Frontal cortex (tissue), 4 donors: Measurements from ENCODE around the gene EN1. TPM values are rescaled to one million over a fixed set of nuclear protein-coding genes. Genes with fewer than 3 reads are reported as not detected.

Experiments
- DNase-seq, 2 donors: peaks; one replicate each; pipeline ENCODE4 v3.0.0; 2012; ENCODE audit warnings: low spot score in 2 of 2
- FAIRE-seq: peaks from 2 replicates; lab custom pipeline; 2012; peaks lifted over from hg19 to GRCh38; lab: Jason Lieb, UNC
- total RNA-seq: library from RNA; depleted of rRNA; stranded (reverse); fragments of >200 nt; gene quantifications from one replicate; pipeline ENCODE4 v1.2.3, GENCODE V29; 2014
- donor health status: control.
- donor health status: control.
- donor health status: control.

Gene EN1
- total RNA-seq, 1 donor from 2014 or later: not detected

DNA sequence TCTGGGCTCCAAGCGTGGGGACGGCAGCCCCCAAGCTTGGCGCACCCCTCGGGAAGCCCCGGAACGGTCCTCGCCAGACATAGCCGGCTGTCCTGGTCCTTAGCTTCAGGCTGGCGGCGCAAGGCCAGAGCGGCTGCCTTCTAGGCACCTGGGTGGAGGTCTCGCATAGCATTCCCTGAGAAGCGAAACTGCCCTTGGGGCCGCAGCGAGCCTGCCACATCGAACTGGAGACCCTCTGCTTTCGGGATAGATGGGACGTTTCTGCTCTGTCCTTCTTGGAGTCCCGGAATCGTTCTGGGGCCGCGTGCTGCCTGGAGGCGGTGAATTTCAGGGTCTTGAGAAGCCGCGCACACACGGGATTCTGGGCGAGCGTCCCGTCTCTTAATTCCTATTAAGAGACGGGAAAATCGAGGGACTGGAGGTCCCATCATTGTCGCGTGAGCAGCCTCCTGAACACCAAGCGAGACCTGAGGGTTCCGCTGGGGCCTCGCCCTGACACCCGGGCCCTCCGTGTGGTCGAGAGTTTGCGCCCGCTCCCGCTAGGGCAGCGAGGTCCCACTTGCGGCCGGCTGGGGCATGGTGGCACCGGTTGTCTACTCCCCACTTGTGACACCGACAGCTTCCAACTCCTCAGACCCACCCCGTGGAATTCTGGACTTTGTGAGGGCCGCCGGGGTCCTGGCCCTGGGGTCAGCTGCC is 9.7 kb upstream of the EN1 start:
- DNase-seq (peak; percentile 19 to 20), FAIRE-seq (no peak)

DNA sequence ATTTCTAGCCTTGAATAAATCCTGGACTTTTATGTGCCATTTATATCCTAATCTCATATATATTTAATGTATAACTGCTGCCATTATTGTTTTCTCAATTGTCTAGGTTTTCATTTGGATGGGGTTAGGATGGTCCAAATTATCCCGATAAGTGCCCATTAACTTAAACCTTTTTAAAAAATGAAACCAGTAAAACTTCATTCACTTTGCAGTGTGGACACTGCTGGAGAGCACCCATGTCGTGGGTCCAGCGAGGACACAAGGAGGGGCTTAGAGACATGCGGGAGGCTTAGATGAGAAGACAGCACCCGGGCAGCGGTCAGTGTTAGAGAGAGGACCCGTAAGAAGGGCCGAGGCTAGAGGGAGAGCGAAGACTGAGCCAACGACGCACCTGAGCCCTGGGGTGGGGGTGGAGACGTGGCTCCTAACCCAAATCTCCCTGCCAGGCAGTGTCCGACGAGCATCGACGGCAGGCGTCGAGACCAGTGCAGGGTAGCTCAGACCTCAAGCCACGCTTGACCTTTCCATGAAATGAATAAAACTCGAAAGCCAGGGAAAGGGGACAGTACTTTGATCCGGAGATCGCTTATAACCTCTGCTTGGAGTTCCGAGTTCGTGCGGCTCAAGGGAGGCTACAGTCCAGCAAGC is 9.0 kb upstream of the EN1 start:
- FAIRE-seq (no peak), DNase-seq (peak; percentile 14 to 36)

DNA sequence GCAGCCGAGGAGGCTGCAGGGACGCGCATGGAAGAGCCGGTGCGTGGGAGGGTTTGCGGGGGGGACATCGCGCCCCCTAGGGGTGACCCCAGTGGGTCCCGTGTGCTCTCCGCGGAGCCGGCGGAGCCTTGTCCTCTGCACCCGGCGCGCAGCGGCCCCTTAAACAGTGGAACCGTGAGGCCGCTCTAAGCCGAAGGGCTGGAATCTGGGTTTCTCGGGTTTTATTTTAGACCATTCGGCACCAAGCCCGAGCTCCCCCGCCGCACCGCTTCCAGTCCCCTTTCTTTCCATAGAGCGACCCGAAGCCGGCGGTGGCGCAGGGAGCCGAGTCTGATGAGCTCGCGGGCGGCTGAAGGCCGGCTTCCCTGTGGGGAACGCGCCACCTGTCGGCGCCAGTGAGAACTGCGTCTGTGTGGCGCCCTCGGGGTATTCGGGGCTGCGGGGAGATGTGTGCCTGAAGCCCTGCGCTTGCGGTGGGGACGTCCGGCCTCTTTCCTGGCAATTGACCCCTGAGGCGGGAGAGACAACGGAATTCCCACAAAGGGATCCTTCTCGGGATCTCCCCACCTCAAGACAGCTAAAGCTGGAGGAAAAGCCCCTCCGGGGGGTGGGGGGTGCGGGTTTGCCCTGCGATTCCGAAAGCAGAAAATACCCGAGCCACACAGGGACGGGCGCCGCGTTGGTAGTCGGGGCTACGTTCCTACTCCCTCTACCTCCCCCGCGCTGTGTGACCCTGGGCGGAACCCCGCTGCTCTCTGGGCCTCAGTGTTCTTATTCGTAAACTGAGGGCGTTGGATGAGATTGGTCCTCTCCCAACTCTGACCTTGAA is 8.2 kb upstream of the EN1 start:
- DNase-seq (peak; percentile 90 to 94), FAIRE-seq (no peak)

DNA sequence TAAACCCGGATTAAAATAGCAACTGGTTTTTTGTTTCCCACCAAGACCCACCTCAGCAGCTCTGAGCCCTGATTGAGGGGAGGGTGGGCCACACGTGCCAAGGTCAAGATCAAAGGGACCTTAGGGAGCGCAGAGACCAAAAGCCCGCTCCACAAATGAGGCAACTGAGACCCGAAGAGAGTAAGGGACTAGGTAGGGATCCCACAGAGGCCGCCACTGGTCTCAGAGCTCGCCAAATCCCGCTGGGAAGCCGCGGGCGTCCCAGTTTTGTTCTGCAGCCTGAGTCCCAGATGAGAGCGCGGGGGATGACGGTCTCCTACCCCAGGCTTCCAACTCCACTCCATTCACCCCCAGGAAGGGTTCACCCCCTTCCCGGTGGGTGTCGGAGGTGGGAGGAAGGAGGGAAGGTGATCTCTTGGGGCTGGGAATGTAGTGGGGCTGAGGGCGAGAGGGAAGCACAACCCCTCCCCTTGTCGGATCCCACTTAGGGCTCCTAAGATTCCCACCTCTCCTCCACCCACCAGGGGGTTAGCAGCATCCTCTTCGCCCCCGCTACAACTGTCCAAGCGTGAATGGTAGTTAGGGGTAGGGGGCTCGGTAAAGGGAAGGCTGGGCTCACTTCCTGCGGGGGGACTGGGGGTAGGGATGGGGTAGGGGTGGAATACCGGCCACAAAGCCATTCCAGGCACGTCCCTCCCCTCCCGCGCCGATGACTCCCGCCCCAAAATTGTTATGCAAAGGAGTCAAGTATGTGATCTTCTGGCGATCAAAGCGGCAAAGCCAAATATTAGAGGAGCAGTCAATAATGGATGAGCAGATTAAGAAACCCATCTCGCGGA is 7.3 kb upstream of the EN1 start:
- FAIRE-seq (no peak), DNase-seq (peak in 1 of 2 donors; percentile 37)

DNA sequence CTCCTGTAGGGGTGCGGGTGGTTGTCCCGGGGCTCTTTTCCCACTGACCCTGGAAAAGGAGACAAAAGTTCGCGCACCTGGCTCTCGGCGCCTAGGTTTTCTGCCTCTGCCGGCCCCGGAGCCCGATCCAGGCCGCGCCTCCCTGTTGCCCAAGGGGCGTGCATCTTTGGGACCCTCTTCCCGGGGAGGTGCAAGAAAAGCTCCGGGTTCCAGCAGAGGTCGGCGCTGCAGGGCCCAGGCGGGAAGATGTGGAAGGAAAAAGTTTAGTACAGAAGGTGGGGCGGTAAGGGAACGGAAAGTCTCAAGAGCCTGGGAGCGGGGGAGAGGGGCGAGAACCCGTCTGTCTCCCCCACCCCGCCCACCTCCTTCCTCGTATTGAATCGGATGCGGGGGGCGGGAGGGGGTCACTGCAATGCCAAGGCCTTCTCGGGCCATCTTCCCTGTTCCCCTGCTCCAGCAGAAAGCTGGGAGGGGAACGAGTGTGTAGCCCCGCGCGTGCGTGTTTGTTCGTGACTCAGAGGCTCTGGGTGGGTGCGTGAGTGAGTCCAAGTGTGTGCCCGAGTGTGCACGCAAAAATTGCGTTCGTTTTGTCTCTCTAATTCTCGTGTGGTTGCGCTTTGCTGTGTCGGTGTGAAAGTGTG is 6.3 kb upstream of the EN1 start:
- FAIRE-seq (no peak), DNase-seq (peak in 1 of 2 donors; percentile 27)

DNA sequence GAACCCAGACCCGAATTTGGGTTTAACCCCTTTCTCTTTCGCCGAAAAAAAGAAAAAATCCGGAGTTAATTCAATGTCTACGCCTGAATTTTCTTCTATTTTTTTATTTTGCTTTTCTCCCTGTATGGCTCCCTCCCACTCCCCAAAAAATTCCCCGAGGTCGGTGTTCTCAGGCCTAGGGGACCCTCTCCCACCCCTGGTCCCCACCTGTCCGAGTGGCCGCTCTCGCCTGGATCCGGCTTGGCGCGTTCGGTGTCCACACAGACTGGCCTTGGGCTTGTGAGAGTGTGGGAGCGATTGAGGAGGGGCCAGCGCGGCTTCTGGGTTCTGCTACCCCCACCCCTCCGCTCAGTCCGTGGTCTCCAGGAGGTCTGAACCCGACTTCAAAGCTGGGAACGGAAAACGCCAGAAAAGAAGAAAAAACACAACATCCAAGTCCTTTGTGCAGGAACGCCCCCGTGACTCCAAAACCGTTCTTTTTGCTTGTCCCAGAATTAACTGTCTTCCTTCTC is 5.7 kb upstream of the EN1 start:
- FAIRE-seq (no peak), DNase-seq (peak in 1 of 2 donors; percentile 24)

DNA sequence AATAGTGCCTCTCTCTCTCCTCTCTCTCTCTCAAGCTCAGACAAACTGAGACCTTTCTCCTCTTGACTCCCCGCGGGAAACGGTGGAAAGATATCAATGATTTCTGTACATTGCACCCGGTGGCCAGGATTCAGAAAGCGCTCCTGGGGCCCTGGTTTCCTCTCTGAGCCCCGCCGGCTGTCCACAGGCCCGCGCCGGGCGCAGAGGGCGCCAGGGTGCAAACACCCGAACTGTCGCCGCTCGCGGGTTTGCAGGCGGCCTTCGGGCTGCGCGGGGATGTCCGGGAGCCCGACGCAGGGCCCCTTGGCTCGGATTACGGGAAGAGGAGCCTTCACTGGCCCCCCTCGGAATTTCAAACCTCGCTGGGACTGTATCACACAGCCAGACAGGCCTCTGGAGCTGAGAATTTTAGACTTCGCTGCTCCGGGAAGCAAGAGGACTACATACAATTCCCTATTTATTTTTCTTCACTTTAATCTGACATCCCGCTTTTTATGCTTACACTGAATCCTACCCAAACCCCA is 5.2 kb upstream of the EN1 start:
- FAIRE-seq: no peak

DNA sequence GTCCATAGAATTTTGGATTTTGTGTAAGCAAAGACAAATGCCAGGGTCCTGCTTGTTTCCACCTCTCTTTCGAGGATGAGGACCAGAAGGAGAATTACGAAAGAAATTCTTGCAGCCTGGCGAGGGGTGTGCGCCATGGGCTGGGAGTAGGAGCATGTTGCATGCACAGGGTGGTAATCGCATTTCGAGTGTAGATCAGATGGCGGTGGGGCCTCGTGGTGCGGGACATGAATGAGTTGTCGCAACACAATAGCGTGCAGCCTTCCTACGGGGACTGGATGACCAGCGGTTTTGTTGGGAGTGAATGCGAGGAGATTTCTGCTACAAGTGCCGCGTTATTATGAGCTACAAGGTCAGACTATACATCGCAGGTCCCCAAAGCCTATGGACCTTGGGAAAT is 4.2 kb upstream of the EN1 start:
- FAIRE-seq: no peak
- peak in 1 of 2 donors; percentile 35 for DNase-seq

More for the DNA sequence above, 5.2 kb upstream of the EN1 start:
- peak in 1 of 2 donors; percentile 39 for DNase-seq

DNA sequence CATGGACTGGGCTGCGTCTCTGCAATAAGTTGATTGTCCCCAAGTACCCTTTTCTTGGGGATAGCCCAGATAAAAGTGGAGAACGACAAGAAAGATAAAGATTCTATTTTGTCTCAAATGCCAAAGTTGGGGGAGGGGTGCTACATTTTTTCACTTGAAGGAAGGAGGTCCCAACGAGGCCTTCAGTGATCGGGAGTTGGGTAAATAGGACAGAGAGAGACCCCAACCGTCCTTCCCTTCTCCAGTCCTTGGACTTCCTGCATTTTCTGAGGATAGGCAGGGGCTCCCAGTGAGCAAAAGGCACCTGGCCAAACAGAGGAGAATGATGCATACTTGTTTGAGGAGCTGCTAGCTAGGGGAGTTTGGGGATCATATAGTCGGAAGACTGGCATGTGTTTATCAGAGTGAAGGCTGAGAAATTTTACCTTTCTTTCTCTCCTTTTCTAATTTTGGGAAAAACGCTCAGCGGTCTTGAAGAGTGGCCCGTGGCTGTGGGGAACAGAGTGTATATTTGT is 3.5 kb upstream of the EN1 start:
- peak in 1 of 2 donors; percentile 24 for DNase-seq
- no peak for FAIRE-seq

DNA sequence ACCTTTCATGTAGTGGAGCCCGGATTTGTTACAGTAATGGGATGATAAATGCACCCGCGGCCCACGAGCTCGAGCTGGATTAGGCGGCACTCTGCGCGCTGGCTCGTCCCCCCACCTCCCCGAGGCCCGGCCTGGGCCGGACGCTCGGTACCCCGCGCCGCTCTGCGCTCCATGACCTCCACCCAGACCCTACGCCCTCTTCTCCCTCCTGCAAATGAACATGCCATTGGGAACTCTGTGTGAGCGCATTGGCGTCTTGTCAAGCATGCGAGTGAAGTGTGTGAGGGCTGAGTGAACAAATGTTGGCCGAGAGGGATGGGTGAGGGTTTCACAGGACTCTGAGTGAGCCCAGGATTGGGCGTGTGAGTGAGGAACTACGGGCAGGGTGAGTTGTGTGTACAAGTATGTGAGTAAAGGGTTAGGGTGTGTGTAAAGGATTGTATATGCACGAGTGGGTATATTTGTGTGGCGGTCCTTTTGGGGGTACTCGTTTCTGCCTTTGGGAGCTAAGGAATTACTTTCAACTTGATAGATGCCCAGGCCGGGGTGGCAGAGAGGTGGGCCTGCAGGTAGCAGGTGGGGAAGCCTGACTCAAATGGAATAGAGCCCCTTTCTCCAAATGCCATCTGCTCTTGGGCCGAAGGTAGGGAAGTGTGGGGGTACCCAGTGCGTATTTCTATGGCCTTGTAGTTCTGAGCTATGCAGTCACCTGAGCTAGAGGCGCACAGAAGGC is 2.9 kb upstream of the EN1 start:
- DNase-seq (peak in 1 of 2 donors; percentile 38), FAIRE-seq (no peak)

DNA sequence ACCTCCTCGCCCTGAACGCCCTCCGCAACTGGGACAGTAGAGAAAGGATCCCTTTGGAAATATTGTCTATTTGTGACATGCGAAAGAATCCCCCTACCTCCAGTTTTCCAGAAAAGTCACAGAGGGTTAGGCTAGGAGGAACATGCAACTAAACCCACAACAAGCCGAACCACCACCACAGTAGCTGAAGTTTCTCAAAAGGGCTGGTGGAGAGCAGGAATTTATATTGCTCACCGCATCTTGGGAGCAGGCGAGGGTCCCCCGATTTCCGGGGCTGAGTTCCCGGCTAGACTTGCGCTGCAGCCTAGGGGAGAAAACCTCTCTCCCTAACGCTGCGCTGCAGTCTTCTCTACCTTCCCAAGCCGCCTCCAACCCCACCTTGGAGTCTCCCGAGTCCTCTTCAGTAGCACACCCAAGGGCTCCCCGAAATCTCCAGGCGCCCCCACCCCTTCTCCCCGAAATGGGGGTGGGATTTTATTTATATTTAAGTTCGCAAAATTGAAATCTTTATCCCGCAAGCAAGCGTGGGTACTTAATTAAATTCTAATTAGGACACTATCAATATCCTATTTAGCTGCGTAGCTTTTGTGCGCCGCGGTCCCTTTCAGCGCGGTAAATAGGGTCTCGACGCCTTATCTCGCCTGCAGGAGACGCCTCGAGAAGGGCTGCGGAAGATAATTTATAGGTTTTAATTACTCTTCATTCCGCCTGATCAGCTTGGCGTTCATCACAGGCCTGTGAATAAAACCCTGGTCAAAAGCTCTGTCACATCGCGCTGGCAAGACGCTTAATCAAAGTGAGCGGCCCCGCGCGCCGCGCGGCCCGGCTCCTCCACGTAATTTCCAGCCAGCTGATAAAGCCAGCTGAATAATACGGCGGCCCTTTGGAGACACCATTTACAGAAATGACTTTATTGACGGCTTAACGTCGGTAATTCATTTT is 2.0 kb upstream of the EN1 start:
- FAIRE-seq (no peak), DNase-seq (peak in 1 of 2 donors; percentile 24)

DNA sequence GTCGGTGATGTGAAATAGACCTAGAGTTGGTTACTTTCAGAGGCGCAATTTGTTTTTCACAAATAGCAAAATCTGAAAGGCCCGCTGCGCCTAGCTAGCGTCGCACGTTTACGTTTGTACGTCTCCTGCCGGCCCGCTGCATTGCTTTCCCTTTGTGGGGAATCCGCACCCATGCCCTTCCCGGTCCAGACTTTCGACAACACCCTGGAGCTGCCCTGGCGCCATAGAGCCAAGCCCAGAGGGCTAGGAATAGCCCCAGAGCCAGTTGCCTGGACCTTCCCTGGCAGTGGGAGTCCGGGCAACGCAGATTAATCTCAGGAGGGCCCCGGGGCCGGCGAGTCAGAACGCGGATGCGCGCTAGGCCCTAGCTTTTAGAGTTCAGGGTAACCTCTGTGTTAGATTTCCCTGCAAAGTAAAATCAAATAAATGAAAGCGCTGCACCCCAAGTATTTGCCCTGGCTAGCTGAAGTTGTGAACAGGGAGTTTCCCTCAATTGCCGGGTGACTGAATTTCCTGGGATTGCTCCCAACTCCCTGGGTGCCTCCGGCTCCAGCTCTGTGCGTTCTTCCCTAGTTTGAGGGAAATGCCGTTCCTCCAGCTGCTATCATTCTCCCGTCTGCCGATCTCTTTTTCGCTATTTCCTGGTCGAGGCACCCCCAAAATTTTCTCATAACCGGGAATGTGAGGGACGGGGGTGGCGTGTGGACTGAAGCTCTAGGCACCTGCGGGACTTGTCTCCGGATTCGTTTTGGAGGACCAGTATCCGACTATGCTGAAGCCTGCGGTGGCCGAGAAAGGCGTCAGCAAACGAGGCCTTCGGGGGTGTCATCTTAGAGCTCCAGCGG is 1.2 kb upstream of the EN1 start:
- DNase-seq (peak in 1 of 2 donors; percentile 26), FAIRE-seq (no peak)

DNA sequence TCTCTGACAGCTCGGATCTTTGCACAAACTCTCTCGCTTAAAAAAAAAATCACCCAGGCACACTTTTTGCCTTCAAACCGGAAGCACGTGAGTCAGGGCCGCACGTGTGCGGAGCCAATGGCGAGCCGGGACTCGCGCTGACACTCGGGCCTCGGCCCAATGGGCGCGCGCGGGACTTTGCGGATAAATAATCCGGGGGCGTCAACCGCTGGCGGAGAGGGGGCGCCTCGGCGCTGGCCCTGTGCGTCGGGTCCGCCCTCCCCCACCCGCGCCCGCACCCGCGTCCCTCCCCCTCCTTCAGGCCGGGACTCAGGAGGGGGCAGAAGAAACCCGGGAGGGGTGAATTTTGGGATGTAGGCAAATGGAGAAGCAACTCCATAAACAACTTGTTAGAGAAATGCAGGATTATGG is 319 bp upstream of the EN1 start:
- peak in 1 of 2 donors; percentile 48 for DNase-seq

DNA sequence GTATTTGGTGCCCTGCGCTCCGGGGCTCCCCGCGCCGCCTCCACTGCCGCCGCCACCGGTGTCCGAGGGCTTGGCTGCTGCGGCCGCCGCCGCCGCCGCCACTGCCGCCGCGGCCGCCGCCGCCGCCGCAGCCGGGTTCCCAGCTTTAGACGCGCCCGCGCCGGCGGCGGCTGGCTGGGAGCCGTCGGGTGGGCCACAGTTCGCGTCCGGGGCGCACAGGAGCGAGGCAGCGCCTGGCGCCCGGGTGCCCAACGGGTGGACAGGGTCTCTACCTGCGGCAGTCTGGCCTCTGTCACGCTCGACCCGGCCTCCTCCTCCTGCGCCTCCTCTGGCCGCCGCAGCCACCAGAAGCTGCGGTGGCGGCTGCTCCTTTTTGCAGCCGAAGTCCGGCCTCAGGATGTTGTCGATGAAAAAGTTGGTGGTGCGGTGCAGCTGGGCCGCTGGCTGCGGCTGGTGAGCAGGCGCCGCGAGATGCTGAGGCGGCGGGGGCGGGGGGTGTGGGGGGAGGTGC is 951 bp downstream of the EN1 start:
- FAIRE-seq (no peak), DNase-seq (peak in 1 of 2 donors; percentile 40)

More for the DNA sequence above, 319 bp upstream of the EN1 start:
- FAIRE-seq: no peak

DNA sequence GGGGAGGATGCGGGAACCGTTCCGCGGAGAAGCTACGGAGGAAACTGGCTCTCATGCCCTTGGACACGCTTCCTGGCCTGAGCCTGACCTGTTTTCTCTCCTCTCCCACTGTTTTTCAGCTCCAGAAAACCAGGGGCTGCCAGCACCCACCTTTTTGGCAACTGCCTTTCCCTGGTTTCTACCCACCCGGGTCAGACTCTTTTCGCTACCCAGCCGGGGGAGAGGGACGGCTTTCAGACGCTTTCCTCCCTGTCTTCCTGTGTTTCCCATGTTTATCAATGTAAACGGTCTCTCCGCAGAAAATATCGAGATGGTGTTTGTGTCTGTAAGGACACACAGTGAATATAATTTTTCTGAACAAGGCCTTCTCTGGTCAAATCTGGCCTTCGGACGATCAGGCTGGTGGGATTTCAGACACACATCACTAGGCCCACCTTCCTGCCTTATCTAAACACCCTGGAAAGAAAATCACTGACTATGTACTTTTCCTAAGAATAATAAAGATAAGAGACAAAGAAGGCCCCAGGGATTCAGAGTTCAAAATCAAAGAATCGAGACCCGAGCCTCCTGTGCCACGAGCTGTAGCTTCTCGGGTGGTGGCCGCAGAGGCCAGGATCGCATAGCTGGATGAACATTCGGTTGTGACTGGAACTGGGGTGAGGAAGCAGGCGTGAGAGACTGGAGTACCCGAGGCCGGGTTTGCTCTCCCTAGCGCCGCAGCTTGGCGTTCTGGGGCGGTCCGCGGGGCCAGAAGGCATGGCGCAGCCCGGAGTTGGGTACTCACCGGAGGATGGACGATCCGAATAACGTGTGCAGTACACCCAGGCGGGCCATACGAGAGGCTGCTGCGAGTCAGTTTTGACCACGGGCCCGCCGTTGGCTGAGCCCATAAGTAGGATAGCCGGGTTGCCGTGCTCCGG is 1.7 kb downstream of the EN1 start:
- DNase-seq (peak in 1 of 2 donors; percentile 27), FAIRE-seq (no peak)
